Stimulated activated CD4-positive, alpha-beta T cell treated with anti-CD3 and anti-CD28 coated beads, TNF-alpha, amount 100 ng/mL, for 24 hours (primary cell): Measurements from ENCODE around the gene OR6C74.

Experiments
- DNase-seq, 3 experiments: peaks; one replicate each; pipeline ENCODE4 v3.0.0-alpha.2; 2020; ENCODE audit warnings: low read depth in 3 of 3

OR6C74 gene

DNA sequence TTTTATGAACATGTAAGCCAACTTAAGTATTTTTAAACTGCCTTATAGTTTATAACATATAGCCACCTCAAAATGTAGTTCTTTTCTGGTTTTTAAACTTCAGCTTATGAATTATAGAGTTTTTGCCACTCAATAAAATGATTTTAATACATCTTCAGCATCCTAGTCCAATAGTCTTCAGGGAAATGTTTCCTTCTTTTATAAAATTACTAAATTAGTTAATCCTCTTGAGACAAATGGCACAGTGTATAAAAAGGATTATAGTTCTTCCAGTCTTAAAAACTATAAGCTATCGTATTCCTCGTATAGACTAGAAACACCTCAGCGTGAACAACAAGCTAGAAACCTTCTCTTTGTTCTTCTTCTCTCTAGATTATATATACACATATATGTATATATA is at the start of gene OR6C74:
Gene OR6C74, plus strand, starts transcription at position 301 of the 400 bp plus-strand sequence. CDS start 2,679 bp downstream, outside the sequence.
- DNase-seq: no peak

DNA sequence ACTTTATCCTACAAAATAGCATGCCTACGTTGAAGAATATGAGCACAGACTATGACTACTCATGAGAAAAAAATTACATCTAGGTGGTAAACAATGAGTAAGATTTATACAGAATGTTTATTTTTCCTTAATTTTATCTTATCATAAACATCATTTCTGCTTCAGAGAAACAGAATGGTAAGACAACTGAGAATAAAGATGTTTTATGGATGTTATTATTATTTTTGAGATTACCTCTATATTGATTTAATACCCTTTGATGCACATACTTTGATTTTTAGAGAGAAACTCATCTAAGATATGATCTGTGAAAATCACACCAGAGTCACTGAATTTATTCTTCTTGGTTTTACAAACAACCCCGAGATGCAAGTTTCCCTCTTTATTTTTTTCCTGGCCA is 23.7 kb upstream of the OR6C74 start, which contains the start of gene OR10A7:
Gene OR10A7, plus strand, starts transcription at position 301 of the 400 bp plus-strand sequence. Its CDS starts 0 bp downstream, at position 301.
- no peak for DNase-seq

DNA sequence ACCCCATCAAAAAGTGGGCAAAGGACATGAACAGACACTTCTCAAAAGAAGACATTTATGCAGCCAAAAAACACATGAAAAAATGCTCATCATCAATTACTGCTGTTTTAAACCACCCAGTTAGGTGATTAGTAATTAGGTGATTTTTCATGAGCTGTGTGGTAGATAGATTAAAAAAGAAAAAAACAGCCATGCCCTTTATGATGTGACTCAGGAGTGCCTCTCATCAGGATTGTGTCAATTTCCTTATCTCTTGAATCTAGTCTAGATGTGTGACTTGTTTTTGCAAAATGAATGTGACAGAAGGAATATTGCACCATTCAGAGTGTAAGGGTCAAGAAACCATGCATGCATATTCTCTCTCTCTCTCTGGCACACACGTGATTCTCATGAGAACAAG is 17.9 kb upstream of the OR6C74 start:
- no peak for DNase-seq

DNA sequence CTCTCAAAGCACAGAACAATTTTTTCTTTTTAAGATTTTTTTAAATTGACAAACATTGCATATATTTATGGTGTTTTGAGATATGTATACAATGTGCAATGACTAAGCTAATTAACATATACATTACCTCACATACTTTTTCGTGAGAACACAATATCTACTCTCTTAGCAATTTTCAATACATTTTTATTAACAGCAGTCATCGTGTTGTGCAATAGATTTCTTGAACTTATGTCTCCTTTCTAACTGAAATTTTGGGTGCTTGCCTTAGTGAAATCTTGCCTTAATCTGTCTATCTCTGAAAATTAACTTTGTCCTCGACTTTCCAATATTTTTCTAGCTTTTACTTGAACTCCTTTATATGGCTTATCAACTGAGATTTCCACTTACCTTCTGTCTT is 16.8 kb upstream of the OR6C74 start:
- no peak for DNase-seq

GRCh38 chr12:55246159-55246558 is 1.8 kb downstream of the OR6C74 start:
- DNase-seq: no peak

GRCh38 chr12:55250944-55251343 is 6.5 kb downstream of the OR6C74 start:
- no peak for DNase-seq

GRCh38 chr12:55253281-55253680 is 8.9 kb downstream of the OR6C74 start:
- DNase-seq: no peak

DNA sequence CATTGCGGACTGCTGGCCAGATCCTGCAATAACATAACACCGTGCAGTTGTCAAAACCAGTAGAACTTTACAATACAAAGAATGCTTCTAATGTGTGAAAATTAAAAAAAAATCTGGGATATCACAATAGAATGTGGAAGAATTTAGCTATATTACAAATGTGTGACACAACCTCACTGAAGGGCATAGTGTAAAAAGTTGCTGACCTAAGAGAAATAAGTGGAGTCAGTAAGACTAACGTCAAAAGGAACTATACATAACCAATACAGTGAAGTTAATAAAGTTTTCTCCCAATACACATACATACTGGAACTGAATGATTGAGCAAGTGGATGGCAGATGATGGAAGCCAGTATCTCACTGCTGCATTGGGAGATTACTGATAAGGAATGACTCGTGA is 12.4 kb downstream of the OR6C74 start:
- no peak for DNase-seq

DNA sequence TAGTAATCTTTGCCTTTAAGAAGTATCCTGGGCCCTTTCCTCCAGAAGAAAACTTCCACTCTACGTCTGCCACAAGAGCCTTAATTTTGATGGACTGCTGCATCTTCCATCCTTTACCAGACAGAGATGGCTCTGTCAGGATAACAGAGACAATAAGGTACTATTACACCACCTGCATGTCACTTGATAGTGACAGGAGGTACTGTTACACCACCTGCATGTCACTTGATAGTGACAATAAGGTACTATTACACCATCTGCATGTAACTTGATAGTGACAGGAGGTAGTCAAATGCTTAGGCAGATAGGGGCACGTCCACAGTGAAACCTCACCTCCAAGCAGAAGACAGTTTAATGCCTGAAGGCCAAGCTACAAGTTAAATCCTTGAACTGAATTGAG is 13.9 kb downstream of the OR6C74 start:
- no peak for DNase-seq

- no peak for DNase-seq
Measured at GRCh38 chr12:55280991-55281390, 36.6 kb downstream of the OR6C74 start.

GRCh38 chr12:55289999-55290398 is 45.6 kb downstream of the OR6C74 start:
- no peak for DNase-seq
